HepG2 (cell line): ENCODE data around the gene GNL1. TPM values are rescaled to one million over a fixed set of nuclear protein-coding genes. Genes with fewer than 3 reads are reported as not detected.

ENCODE experiments used
- BCL6 ChIP-seq: IDR thresholded peaks from 2 replicates; pipeline ENCODE4 v1.6.1; 2016; ENCODE audit warnings: missing genetic modification reagents, missing compliant biosample characterization
- CENPX ChIP-seq: sonication (generic); formaldehyde crosslinking; IDR thresholded peaks from 2 replicates; pipeline ENCODE4 v1.9.0; 2021; ENCODE audit warnings: mild to moderate bottlenecking, missing genetic modification reagents, moderate library complexity
- GATAD2A ChIP-seq: IDR thresholded peaks from 2 replicates; pipeline ENCODE4 v1.6.1; 2016
- MEIS1 ChIP-seq: sonication (generic); formaldehyde crosslinking; IDR thresholded peaks from 2 replicates; pipeline ENCODE4 v1.9.0; 2021; ENCODE audit warnings: mild to moderate bottlenecking, missing genetic modification reagents, moderate library complexity, borderline replicate concordance
- PCBP1 ChIP-seq: fragments of 200-400 bp; formaldehyde crosslinking; IDR thresholded peaks from 2 replicates; pipeline ENCODE4 v1.6.1; 2017; ENCODE audit warnings: mild to moderate bottlenecking, low read depth, low read length, borderline replicate concordance
- RERE ChIP-seq: IDR thresholded peaks from 2 replicates; pipeline ENCODE4 v1.6.1; 2016; ENCODE audit warnings: low read depth, missing genetic modification reagents, missing compliant biosample characterization
- RXRA ChIP-seq: sonication (generic); formaldehyde crosslinking; IDR thresholded peaks from 2 replicates; pipeline ENCODE4 v1.5.1; 2020; ENCODE audit warnings: missing genetic modification reagents
- SRSF4 ChIP-seq: fragments of 200-400 bp; formaldehyde crosslinking; IDR thresholded peaks from one replicate; pipeline ENCODE4 v1.6.1; 2018; ENCODE audit warnings: mild to moderate bottlenecking, low read depth, low read length, moderate library complexity; ENCODE audit not compliant: poor library complexity, severe bottlenecking
- WIZ ChIP-seq: sonication (generic); formaldehyde crosslinking; IDR thresholded peaks from 2 replicates; pipeline ENCODE4 v1.5.1; 2020; ENCODE audit warnings: mild to moderate bottlenecking, missing genetic modification reagents
- ZBTB39 ChIP-seq: sonication (generic); formaldehyde crosslinking; IDR thresholded peaks from 2 replicates; pipeline ENCODE4 v1.5.0; 2020; ENCODE audit warnings: missing genetic modification reagents
- ZMYM2 ChIP-seq: sonication (generic); formaldehyde crosslinking; IDR thresholded peaks from 2 replicates; pipeline ENCODE4 v1.8.0; 2022; ENCODE audit warnings: mild to moderate bottlenecking, missing genetic modification reagents
- ZNF138 ChIP-seq: sonication (generic); formaldehyde crosslinking; IDR thresholded peaks from 2 replicates; pipeline ENCODE4 v1.5.0; 2020; ENCODE audit warnings: mild to moderate bottlenecking, low read depth, missing genetic modification reagents
- ZNF570 ChIP-seq: sonication (generic); formaldehyde crosslinking; IDR thresholded peaks from 2 replicates; pipeline ENCODE4 v1.4.0; 2020; ENCODE audit warnings: mild to moderate bottlenecking, missing genetic modification reagents, borderline replicate concordance
- ZNF615 ChIP-seq: sonication (generic); formaldehyde crosslinking; IDR thresholded peaks from 2 replicates; pipeline ENCODE4 v1.5.0; 2020; ENCODE audit warnings: mild to moderate bottlenecking, missing genetic modification reagents, borderline replicate concordance
- ZNF737 ChIP-seq: sonication (generic); formaldehyde crosslinking; IDR thresholded peaks from 2 replicates; pipeline ENCODE4 v1.5.0; 2020; ENCODE audit warnings: missing genetic modification reagents, mild to moderate bottlenecking, borderline replicate concordance
- ZNF891 ChIP-seq: sonication (generic); formaldehyde crosslinking; IDR thresholded peaks from 2 replicates; pipeline ENCODE4 v1.5.0; 2020; ENCODE audit warnings: mild to moderate bottlenecking, missing genetic modification reagents
- ZSCAN5A ChIP-seq: sonication (generic); formaldehyde crosslinking; IDR thresholded peaks from 2 replicates; pipeline ENCODE4 v1.8.0; 2022; ENCODE audit warnings: mild to moderate bottlenecking, missing genetic modification reagents, borderline replicate concordance
- polyA plus RNA-seq, 8 experiments: library from polyadenylated mRNA; depleted of rRNA in 3 of 8; stranded (reverse) in 7 of 8; unstranded in 1 of 8; fragments of >200 nt; fragmentation: Illumina TruSeq in 4 of 8; extraction: Trizol in 4 of 8; gene quantifications; 2 replicates each; pipeline versions ENCODE4 v1.2.1 to v1.2.3, GENCODE V29; 2011 to 2016; ENCODE audit warnings: low read depth in 4 of 8, missing spikeins in 1 of 8, mixed read lengths in 1 of 8; ENCODE audit not compliant: insufficient read depth in 1 of 8
- total RNA-seq, 5 experiments: library from RNA; depleted of rRNA; stranded (reverse); fragments of >200 nt; fragmentation: Illumina TruSeq; extraction: Trizol; gene quantifications; 2 replicates each; pipeline ENCODE4 v1.2.3, GENCODE V29; 2016; ENCODE audit warnings: low read depth in 1 of 5

GNL1 gene
- total and polyA plus RNA-seq, 2 of the 13 experiments (the other 11 are each of a cell fraction or from before 2014, with no cell fraction given): 35.0 to 55.6 TPM

- 0 out of 2 replicates have a peak, but pooled peaks have one; percentile 36 for TF ChIP-seq RERE (CRISPR knock-in tag)
- no peak for TF ChIP-seq ZNF570 (CRISPR knock-in tag)
- no peak for TF ChIP-seq ZNF737 (CRISPR knock-in tag)
- peak; percentile 75; the same call in 1 of the 2 replicates for TF ChIP-seq ZNF138 (CRISPR knock-in tag)
- TF ChIP-seq GATAD2A (CRISPR knock-in tag): no peak; the same call in none of the 2 replicates
- no peak for TF ChIP-seq ZMYM2 (CRISPR knock-in tag)
- TF ChIP-seq SRSF4: no peak
- TF ChIP-seq MEIS1 (CRISPR knock-in tag): 0 out of 2 replicates have a peak, but pooled peaks have one; percentile 16
- no peak for TF ChIP-seq WIZ (CRISPR knock-in tag)
- no peak for TF ChIP-seq BCL6 (CRISPR knock-in tag)
- 0 out of 2 replicates have a peak, but pooled peaks have one; percentile 75 for TF ChIP-seq PCBP1
- no peak for TF ChIP-seq CENPX (CRISPR knock-in tag)
- TF ChIP-seq ZSCAN5A (CRISPR knock-in tag): 0 out of 2 replicates have a peak, but pooled peaks have one; percentile 60
- TF ChIP-seq ZBTB39 (CRISPR knock-in tag): no peak
- peak; percentile 46; the same call in 1 of the 2 replicates for TF ChIP-seq RXRA (CRISPR knock-in tag)
- peak; percentile 64; the same call in 1 of the 2 replicates for TF ChIP-seq ZNF891 (CRISPR knock-in tag)
- TF ChIP-seq ZNF615: peak; percentile 81; the same call in 1 of the 2 replicates
Measured at GRCh38 chr6:30556066-30556905, at the start of gene GNL1 (continued).
